ENCODE results near the gene NDEL1.

NDEL1 gene

GRCh38 chr17:8494021-8494420 lies 58.3 kb downstream of the NDEL1 start:
- Histone ChIP-seq H3K36me3 (ENCODE audit: control insufficient read depth in 1 of 2, insufficient read depth in 2 of 2, low read length in 2 of 2) (no peaks in the 10 kb centered on the region), H3K27me3 (ENCODE audit: control insufficient read depth in 1 of 2, insufficient read depth in 2 of 2, low read length in 2 of 2) (no peaks in the 10 kb centered on the region), H3K27ac (ENCODE audit: low read depth, low read length) (no peak overlapping the region), H3K9me3 (ENCODE audit: control insufficient read depth in 1 of 2, low read length in 2 of 2) (no peaks in the 10 kb centered on the region), H3K4me3 (ENCODE audit: low read depth in 1 of 2, low read length in 2 of 2) (no peak overlapping the region), H3K9ac (ENCODE audit: low read depth in 1 of 2, low read length in 2 of 2) (no peak overlapping the region), H3K4me1 (ENCODE audit: control insufficient read depth in 1 of 2, insufficient read depth in 2 of 2, low read length in 2 of 2) (no peaks in the 10 kb centered on the region)

- peaks cover 0 to under 1% of the 10 kb centered on the region in 2 donors for H3K36me3 ChIP-seq (ENCODE audit: control insufficient read depth in 1 of 2, insufficient read depth in 2 of 2, low read length in 2 of 2)
- H3K27ac ChIP-seq (ENCODE audit: low read depth, low read length), result no peak overlapping the region
- no peak overlapping the region for H3K4me3 ChIP-seq (ENCODE audit: low read depth in 1 of 2, low read length in 2 of 2)
- H3K9ac ChIP-seq (ENCODE audit: low read depth in 1 of 2, low read length in 2 of 2), result no peak overlapping the region
- no peaks in the 10 kb centered on the region for H3K4me1 ChIP-seq (ENCODE audit: control insufficient read depth in 1 of 2, insufficient read depth in 2 of 2, low read length in 2 of 2)
- no peaks in the 10 kb centered on the region for H3K27me3 ChIP-seq (ENCODE audit: control insufficient read depth in 1 of 2, insufficient read depth in 2 of 2, low read length in 2 of 2)
- H3K9me3 ChIP-seq (ENCODE audit: control insufficient read depth in 1 of 2, low read length in 2 of 2), result no peaks in the 10 kb centered on the region
Measured at GRCh38 chr17:8494506-8495111, 58.9 kb downstream of the NDEL1 start.

DNA sequence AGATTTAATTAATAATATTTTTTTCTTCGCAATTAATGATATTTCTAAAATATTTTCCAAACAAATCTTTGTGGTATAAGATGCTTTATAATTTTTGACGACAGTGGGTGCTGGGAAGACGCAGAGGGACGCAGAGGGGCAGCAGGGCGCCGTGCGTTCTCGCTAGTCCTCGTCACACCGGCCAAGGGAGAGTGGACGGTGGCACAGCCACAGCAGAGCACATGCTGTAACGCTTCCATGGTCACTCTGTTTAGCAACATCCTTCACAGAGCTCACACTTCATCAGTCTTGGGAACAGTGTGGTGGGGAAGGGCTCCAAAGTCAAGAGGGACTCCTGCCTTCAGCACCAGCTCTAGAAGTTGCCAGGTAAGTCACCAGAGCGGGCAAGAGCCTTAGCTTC lies 60.4 kb downstream of the NDEL1 start:
- peaks cover 0 to 4% of the 10 kb centered on the region in 2 donors for H3K36me3 ChIP-seq (ENCODE audit: control insufficient read depth in 1 of 2, insufficient read depth in 2 of 2, low read length in 2 of 2)
- no peak overlapping the region for H3K27ac ChIP-seq (ENCODE audit: low read depth, low read length)
- no peaks in the 10 kb centered on the region for H3K27me3 ChIP-seq (ENCODE audit: control insufficient read depth in 1 of 2, insufficient read depth in 2 of 2, low read length in 2 of 2)
- H3K4me3 ChIP-seq (ENCODE audit: low read depth in 1 of 2, low read length in 2 of 2), result no peak overlapping the region
- no peaks in the 10 kb centered on the region for H3K9me3 ChIP-seq (ENCODE audit: control insufficient read depth in 1 of 2, low read length in 2 of 2)
- no peaks in the 10 kb centered on the region for H3K4me1 ChIP-seq (ENCODE audit: control insufficient read depth in 1 of 2, insufficient read depth in 2 of 2, low read length in 2 of 2)
- H3K9ac ChIP-seq (ENCODE audit: low read depth in 1 of 2, low read length in 2 of 2), result no peak overlapping the region

GRCh38 chr17:8499171-8499570 lies 63.5 kb downstream of the NDEL1 start:
- no peaks in the 10 kb centered on the region for H3K4me1 ChIP-seq (ENCODE audit: control insufficient read depth in 1 of 2, insufficient read depth in 2 of 2, low read length in 2 of 2)
- H3K9ac ChIP-seq (ENCODE audit: low read depth in 1 of 2, low read length in 2 of 2), result no peak overlapping the region
- no peak overlapping the region for H3K4me3 ChIP-seq (ENCODE audit: low read depth in 1 of 2, low read length in 2 of 2)
- no peak overlapping the region for H3K27ac ChIP-seq (ENCODE audit: low read depth, low read length)
- H3K9me3 ChIP-seq (ENCODE audit: control insufficient read depth in 1 of 2, low read length in 2 of 2), result no peaks in the 10 kb centered on the region
- H3K36me3 ChIP-seq (ENCODE audit: control insufficient read depth in 1 of 2, insufficient read depth in 2 of 2, low read length in 2 of 2), result peaks cover 0 to 4% of the 10 kb centered on the region in 2 donors
- no peaks in the 10 kb centered on the region for H3K27me3 ChIP-seq (ENCODE audit: control insufficient read depth in 1 of 2, insufficient read depth in 2 of 2, low read length in 2 of 2)

GRCh38 chr17:8499614-8500013 lies 63.9 kb downstream of the NDEL1 start:
- no peaks in the 10 kb centered on the region for H3K9me3 ChIP-seq (ENCODE audit: control insufficient read depth in 1 of 2, low read length in 2 of 2)
- no peak overlapping the region for H3K4me3 ChIP-seq (ENCODE audit: low read depth in 1 of 2, low read length in 2 of 2)
- H3K27ac ChIP-seq (ENCODE audit: low read depth, low read length), result no peak overlapping the region
- H3K4me1 ChIP-seq (ENCODE audit: control insufficient read depth in 1 of 2, insufficient read depth in 2 of 2, low read length in 2 of 2), result no peaks in the 10 kb centered on the region
- no peaks in the 10 kb centered on the region for H3K27me3 ChIP-seq (ENCODE audit: control insufficient read depth in 1 of 2, insufficient read depth in 2 of 2, low read length in 2 of 2)
- H3K36me3 ChIP-seq (ENCODE audit: control insufficient read depth in 1 of 2, insufficient read depth in 2 of 2, low read length in 2 of 2), result peaks cover 0 to 4% of the 10 kb centered on the region in 2 donors
- H3K9ac ChIP-seq (ENCODE audit: low read depth in 1 of 2, low read length in 2 of 2), result no peak overlapping the region

- no peak overlapping the region for H3K4me3 ChIP-seq (ENCODE audit: low read depth in 1 of 2, low read length in 2 of 2)
- no peaks in the 10 kb centered on the region for H3K27me3 ChIP-seq (ENCODE audit: control insufficient read depth in 1 of 2, insufficient read depth in 2 of 2, low read length in 2 of 2)
- no peaks in the 10 kb centered on the region for H3K9me3 ChIP-seq (ENCODE audit: control insufficient read depth in 1 of 2, low read length in 2 of 2)
- no peak overlapping the region for H3K27ac ChIP-seq (ENCODE audit: low read depth, low read length)
- no peaks in the 10 kb centered on the region for H3K4me1 ChIP-seq (ENCODE audit: control insufficient read depth in 1 of 2, insufficient read depth in 2 of 2, low read length in 2 of 2)
- H3K36me3 ChIP-seq (ENCODE audit: control insufficient read depth in 1 of 2, insufficient read depth in 2 of 2, low read length in 2 of 2), result peaks cover 0 to 4% of the 10 kb centered on the region in 2 donors
- no peak overlapping the region for H3K9ac ChIP-seq (ENCODE audit: low read depth in 1 of 2, low read length in 2 of 2)
Measured at GRCh38 chr17:8500609-8501008, 64.9 kb downstream of the NDEL1 start.

- Histone ChIP-seq H3K9ac (ENCODE audit: low read depth in 1 of 2, low read length in 2 of 2) (no peak overlapping the region), H3K36me3 (ENCODE audit: control insufficient read depth in 1 of 2, insufficient read depth in 2 of 2, low read length in 2 of 2) (peaks cover 0 to 4% of the 10 kb centered on the region in 2 donors), H3K4me3 (ENCODE audit: low read depth in 1 of 2, low read length in 2 of 2) (no peak overlapping the region), H3K9me3 (ENCODE audit: control insufficient read depth in 1 of 2, low read length in 2 of 2) (no peaks in the 10 kb centered on the region), H3K4me1 (ENCODE audit: control insufficient read depth in 1 of 2, insufficient read depth in 2 of 2, low read length in 2 of 2) (no peaks in the 10 kb centered on the region), H3K27ac (ENCODE audit: low read depth, low read length) (no peak overlapping the region), H3K27me3 (ENCODE audit: control insufficient read depth in 1 of 2, insufficient read depth in 2 of 2, low read length in 2 of 2) (no peaks in the 10 kb centered on the region)
Measured at GRCh38 chr17:8502126-8502525, 66.4 kb downstream of the NDEL1 start.

- H3K4me3 ChIP-seq (ENCODE audit: low read depth in 1 of 2, low read length in 2 of 2), result no peak overlapping the region
- H3K27me3 ChIP-seq (ENCODE audit: control insufficient read depth in 1 of 2, insufficient read depth in 2 of 2, low read length in 2 of 2), result no peaks in the 10 kb centered on the region
- H3K4me1 ChIP-seq (ENCODE audit: control insufficient read depth in 1 of 2, insufficient read depth in 2 of 2, low read length in 2 of 2), result no peaks in the 10 kb centered on the region
- no peak overlapping the region for H3K9ac ChIP-seq (ENCODE audit: low read depth in 1 of 2, low read length in 2 of 2)
- no peak overlapping the region for H3K27ac ChIP-seq (ENCODE audit: low read depth, low read length)
- H3K9me3 ChIP-seq (ENCODE audit: control insufficient read depth in 1 of 2, low read length in 2 of 2), result no peaks in the 10 kb centered on the region
- H3K36me3 ChIP-seq (ENCODE audit: control insufficient read depth in 1 of 2, insufficient read depth in 2 of 2, low read length in 2 of 2), result peaks cover 0 to 4% of the 10 kb centered on the region in 2 donors
Measured at GRCh38 chr17:8503368-8503767, 67.7 kb downstream of the NDEL1 start.

GRCh38 chr17:8503807-8504206 lies 68.1 kb downstream of the NDEL1 start:
- no peaks in the 10 kb centered on the region for H3K27me3 ChIP-seq (ENCODE audit: control insufficient read depth in 1 of 2, insufficient read depth in 2 of 2, low read length in 2 of 2)
- H3K9ac ChIP-seq (ENCODE audit: low read depth in 1 of 2, low read length in 2 of 2), result no peak overlapping the region
- no peaks in the 10 kb centered on the region for H3K9me3 ChIP-seq (ENCODE audit: control insufficient read depth in 1 of 2, low read length in 2 of 2)
- H3K4me3 ChIP-seq (ENCODE audit: low read depth in 1 of 2, low read length in 2 of 2), result no peak overlapping the region
- H3K36me3 ChIP-seq (ENCODE audit: control insufficient read depth in 1 of 2, insufficient read depth in 2 of 2, low read length in 2 of 2), result peaks cover 0 to 4% of the 10 kb centered on the region in 2 donors
- H3K27ac ChIP-seq (ENCODE audit: low read depth, low read length), result no peak overlapping the region
- H3K4me1 ChIP-seq (ENCODE audit: control insufficient read depth in 1 of 2, insufficient read depth in 2 of 2, low read length in 2 of 2), result no peaks in the 10 kb centered on the region

DNA sequence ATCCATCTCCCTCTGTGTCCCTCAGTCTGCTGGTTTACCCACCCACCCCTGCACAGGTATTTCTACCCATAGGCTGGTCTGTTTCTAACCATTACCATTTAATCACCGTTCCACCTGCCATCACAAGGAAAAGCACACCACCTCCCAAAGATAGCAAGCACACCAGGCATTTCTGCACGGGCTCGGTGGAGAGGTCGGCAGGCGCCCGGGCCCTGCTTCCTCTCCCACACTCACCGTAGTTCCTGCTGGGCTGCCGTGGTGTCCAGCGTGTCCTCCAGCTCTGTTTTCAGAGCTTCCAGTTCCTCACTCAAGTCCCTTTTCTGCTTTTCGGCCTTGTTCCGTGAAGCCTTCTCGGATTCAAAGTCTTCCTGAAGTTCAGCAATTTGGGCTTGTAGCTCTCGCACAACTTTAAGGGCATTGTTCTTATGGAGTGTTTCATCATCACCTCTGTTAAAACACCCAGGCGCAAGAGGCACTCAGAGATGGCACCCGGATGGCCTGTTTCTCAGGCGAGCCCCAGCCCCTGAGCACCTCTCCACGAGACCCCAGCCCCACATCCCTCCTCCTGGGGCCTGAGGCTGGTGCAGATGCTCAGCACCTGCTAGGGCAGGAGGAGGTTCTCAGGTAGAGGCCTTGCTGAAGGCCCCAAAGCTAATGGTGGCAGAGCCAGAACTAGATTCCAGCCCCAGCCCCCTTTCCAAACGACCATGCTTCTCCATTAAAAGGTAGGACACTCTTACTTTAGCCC lies 69.0 kb downstream of the NDEL1 start:
- H3K4me3 ChIP-seq (ENCODE audit: low read depth in 1 of 2, low read length in 2 of 2), result no peak overlapping the region
- H3K27ac ChIP-seq (ENCODE audit: low read depth, low read length), result no peak overlapping the region
- no peaks in the 10 kb centered on the region for H3K27me3 ChIP-seq (ENCODE audit: control insufficient read depth in 1 of 2, insufficient read depth in 2 of 2, low read length in 2 of 2)
- H3K36me3 ChIP-seq (ENCODE audit: control insufficient read depth in 1 of 2, insufficient read depth in 2 of 2, low read length in 2 of 2), result peaks cover 0 to 3% of the 10 kb centered on the region in 2 donors
- no peaks in the 10 kb centered on the region for H3K4me1 ChIP-seq (ENCODE audit: control insufficient read depth in 1 of 2, insufficient read depth in 2 of 2, low read length in 2 of 2)
- no peak overlapping the region for H3K9ac ChIP-seq (ENCODE audit: low read depth in 1 of 2, low read length in 2 of 2)
- no peaks in the 10 kb centered on the region for H3K9me3 ChIP-seq (ENCODE audit: control insufficient read depth in 1 of 2, low read length in 2 of 2)

Measured in duodenal mucosa (tissue), 2 donors.